ENCODE results near the gene ZNF93.
"Not testable (repeated sequence)": the region's sequence is repeated elsewhere in the genome, so short reads cannot be mapped to it uniquely, and the experiment has no call there.

The ZNF93 gene

DNA sequence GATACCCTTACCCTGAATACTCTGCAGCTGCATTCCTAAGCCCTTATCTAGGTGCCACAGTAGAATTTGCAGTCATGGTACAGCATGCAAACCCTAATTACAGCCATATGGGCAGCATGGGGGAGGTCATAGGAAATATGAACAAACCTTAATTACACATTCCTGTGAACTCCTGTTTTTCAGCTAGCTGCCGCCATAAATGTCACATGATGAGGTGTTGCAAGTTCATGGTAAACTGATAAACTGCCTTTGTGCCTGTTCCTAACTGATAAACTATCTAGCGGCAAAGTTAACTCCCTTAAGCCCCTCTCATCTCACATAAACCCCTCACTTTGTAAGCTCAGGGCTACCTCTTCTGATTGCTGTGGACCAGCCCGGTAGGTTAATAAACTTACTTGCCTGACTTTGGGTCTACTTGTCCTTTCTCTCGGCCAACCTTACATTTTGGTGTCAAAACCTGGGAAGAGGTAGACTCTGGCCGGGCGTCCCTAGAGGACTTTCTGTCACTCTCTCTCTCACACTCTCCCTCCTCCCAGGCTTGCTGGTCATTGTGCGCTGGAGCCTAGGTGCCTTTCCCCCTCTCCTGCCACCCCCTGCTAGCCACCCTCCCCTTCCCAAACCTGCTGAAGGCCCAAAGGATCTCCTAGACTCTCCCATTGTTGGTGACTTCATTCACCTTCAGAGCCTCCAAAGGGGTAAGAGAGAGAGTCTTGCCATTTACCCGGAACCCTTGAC is 43.3 kb downstream of the ZNF93 start:
- TF ChIP-seq, protein P1, sequence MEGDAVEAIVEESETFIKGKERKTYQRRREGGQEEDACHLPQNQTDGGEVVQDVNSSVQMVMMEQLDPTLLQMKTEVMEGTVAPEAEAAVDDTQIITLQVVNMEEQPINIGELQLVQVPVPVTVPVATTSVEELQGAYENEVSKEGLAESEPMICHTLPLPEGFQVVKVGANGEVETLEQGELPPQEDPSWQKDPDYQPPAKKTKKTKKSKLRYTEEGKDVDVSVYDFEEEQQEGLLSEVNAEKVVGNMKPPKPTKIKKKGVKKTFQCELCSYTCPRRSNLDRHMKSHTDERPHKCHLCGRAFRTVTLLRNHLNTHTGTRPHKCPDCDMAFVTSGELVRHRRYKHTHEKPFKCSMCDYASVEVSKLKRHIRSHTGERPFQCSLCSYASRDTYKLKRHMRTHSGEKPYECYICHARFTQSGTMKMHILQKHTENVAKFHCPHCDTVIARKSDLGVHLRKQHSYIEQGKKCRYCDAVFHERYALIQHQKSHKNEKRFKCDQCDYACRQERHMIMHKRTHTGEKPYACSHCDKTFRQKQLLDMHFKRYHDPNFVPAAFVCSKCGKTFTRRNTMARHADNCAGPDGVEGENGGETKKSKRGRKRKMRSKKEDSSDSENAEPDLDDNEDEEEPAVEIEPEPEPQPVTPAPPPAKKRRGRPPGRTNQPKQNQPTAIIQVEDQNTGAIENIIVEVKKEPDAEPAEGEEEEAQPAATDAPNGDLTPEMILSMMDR (IDR thresholded peaks at IDR 0.05; ENCODE audit: low read depth, low read length, missing control alignments), result no peak
- no peak overlapping the region for H3K4me3 ChIP-seq (replicated peaks; ENCODE audit: low read depth, low read length)

DNA sequence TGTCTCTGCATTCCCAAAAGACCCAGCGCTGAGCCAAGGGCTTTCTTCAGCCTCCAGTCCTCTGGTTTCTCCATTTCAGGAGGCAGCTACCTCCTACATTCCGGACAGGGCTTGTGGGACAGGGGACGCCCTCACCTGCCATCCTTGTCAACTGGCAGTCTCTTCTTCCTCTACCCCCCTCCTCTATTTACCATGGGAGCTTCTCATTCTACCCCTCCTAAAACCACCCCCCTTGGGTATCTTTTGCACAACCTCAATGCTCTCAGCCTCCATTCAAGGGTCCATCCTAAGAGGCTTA is 43.8 kb downstream of the ZNF93 start:
- H3K4me3 ChIP-seq (replicated peaks; ENCODE audit: low read depth, low read length), result no peak overlapping the region

More for the DNA sequence above, 43.3 kb downstream of the ZNF93 start:
- DNase-seq (ENCODE audit: extremely low read depth, low read depth), result no peak

DNA sequence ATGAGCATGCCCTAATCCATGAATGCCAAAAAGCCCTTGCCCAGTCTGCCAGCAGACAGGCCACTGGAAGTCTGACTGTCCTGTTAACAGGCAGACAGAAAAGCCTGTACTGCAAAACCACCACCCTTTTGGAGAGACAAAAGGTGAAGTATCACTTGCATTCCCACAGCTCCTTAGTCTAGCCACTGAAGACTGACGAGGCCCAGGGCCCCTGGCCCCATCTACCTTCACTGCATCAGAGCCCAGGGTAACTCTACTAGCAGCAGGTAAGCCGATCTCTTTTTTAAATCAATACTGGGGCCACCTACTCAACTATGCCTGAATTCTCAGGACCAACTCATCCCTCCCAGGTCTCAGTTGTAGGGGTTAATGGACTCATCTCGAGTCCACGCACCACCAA is 45.5 kb downstream of the ZNF93 start:
- TF ChIP-seq, protein P1 (IDR thresholded peaks at IDR 0.05; ENCODE audit: low read depth, low read length, missing control alignments), result no peak
- no peak overlapping the region for H3K4me3 ChIP-seq (replicated peaks; ENCODE audit: low read depth, low read length)
- DNase-seq (ENCODE audit: extremely low read depth, low read depth), result no peak

More for the DNA sequence above, 43.8 kb downstream of the ZNF93 start:
- TF ChIP-seq, protein P1 (IDR thresholded peaks at IDR 0.05; ENCODE audit: low read depth, low read length, missing control alignments), result no peak
- DNase-seq (ENCODE audit: extremely low read depth, low read depth), result no peak

DNA sequence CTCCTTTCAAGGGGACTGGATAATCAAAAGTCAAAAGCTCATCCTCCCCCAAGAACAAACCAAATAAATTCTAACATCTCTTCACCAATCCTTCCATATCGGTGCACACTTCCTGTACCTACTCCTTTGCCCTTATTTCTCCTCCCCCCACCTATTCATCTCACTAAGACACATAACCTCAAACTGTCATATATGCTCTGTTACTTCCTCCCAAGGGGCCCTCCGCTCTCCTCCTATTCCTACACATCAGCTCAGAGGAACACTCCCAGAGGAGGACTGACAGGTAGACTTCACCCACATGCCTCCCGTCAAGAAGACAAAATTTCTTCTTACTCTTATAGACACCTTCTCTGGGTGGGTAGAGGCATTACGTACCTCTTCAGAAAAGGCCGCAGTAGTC is 48.1 kb downstream of the ZNF93 start:
- DNase-seq (ENCODE audit: extremely low read depth, low read depth), result no peak
- no peak overlapping the region for H3K4me3 ChIP-seq (replicated peaks; ENCODE audit: low read depth, low read length)
- TF ChIP-seq, protein P1 (IDR thresholded peaks at IDR 0.05; ENCODE audit: low read depth, low read length, missing control alignments), result no peak

DNA sequence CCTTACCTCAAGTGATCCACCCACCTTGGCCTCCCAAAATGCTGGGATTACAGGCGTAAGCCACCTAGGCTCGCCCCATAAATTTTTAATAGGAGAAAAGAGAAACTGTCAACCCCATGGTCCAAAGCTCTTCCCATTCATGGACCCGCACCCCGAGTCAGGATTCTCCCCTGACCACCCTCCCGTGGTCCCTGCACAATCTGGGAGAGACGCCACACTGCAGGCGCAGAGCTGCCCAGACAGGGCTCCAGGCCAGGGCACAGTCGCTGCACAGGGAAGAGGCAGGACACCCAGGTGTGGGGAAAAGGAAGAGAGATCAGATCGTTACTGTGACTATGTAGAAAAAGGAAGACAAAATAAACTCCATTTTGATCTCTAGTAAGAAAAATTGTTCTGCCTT is 54.5 kb downstream of the ZNF93 start:
- no peak overlapping the region for H3K4me3 ChIP-seq (replicated peaks; ENCODE audit: low read depth, low read length)
- no peak for DNase-seq (ENCODE audit: extremely low read depth, low read depth)
- TF ChIP-seq, protein P1 (IDR thresholded peaks at IDR 0.05; ENCODE audit: low read depth, low read length, missing control alignments), result no peak

DNA sequence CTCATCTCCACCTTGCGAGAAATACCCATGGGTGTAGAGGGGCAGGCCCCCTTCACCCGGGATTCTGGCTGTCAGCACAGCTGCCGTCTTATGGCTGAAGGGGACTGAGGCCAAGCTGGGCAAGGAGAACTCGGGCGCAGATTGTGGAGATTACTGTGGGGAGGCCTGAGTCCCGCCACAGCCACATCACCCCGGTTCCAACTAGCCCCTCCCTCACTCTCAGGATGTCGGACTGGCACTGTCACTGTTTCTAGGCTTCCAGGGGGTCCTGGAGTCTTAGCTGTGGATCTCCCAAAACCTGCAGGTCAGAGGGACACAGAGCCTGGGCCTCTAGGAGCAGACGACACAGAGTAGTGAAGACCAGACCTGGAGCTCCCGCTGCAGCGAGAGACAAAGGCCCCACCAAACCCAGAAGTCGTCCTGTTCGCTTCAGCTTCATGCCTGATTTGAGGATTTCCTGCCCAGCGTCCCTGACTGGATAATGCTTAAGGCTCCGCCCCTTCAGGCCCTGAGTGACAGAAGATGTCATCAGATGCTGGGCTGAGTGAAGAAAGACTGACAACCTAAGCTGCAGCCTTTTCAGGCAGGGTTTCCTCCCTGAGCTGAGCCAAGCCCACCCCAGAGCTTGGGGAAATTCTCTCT is 55.8 kb downstream of the ZNF93 start:
- H3K4me3 ChIP-seq (replicated peaks; ENCODE audit: low read depth, low read length), result no peak overlapping the region
- TF ChIP-seq, protein P1 (IDR thresholded peaks at IDR 0.05; ENCODE audit: low read depth, low read length, missing control alignments), result no peak
- DNase-seq (ENCODE audit: extremely low read depth, low read depth), result no peak

DNA sequence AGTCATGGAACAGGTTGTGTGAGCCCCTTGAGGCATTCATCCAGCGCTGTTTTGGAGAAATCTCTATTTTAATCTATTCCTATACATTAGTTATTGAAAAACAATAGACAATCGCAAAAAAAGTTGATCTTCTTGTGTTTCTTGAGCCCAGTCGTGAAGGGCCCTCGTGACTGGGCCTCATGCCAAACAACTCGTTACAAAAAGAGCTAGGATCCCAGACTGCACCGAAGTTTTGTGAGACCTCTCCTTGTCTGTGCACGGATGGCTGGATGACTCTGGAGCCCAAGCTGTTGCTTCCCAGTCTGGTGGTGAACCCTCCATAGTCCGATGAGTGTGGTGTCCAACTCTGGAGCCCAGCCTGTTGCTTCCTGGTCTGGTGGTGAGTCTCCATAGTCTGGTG is 57.0 kb downstream of the ZNF93 start:
- H3K4me3 ChIP-seq (replicated peaks; ENCODE audit: low read depth, low read length); DNase-seq (ENCODE audit: extremely low read depth, low read depth): not testable (repeated sequence)

Data from HFF-Myc (cell line).